H1 (cell line): ENCODE measurements around the gene HMCN1. TPM values are rescaled to one million over a fixed set of nuclear protein-coding genes. Genes with fewer than 3 reads are reported as not detected.

Source experiments
- CTCF ChIA-PET: fragments of 300-600 bp; sonication (Branson Sonifier 250); formaldehyde crosslinking; loops from one replicate; lab custom pipeline; 2021; ENCODE audit not compliant: partially characterized antibody; lab: Charles Lee
- POLR2A ChIA-PET: fragments of 300-600 bp; sonication (Branson Sonifier 250); formaldehyde crosslinking; loops from one replicate; lab custom pipeline; 2021; ENCODE audit warnings: inconsistent platforms; ENCODE audit not compliant: partially characterized antibody; lab: Charles Lee
- DNase-seq, 2 experiments: peaks; one replicate each; pipeline versions ENCODE4 v3.0.0 to v3.0.0-alpha.2; 2010 to 2022; ENCODE audit warnings: low spot score in 2 of 2, low read depth in 1 of 2, mixed read lengths in 1 of 2
- FAIRE-seq: peaks from 2 replicates; lab custom pipeline; 2011; peaks lifted over from hg19 to GRCh38; lab: Jason Lieb, UNC
- H2AFZ ChIP-seq: 2 replicates; pipeline ENCODE4 v1.8.1; 2012; ENCODE audit warnings: low read length, inconsistent platforms
- H2AK5ac ChIP-seq: 2 replicates; pipeline ENCODE4 v1.6.1; 2013; ENCODE audit warnings: low read depth, low read length
- H2BK120ac ChIP-seq: replicated peaks from 2 replicates; pipeline ENCODE3; 2013; ENCODE audit warnings: low read depth, low read length, inconsistent platforms
- H2BK12ac ChIP-seq: 2 replicates; pipeline ENCODE4 v1.6.1; 2013; ENCODE audit warnings: low read depth, low read length
- H2BK15ac ChIP-seq: 2 replicates; pipeline ENCODE4 v1.6.1; 2013; ENCODE audit warnings: low read length
- H2BK20ac ChIP-seq: 2 replicates; pipeline ENCODE4 v1.6.1; 2013; ENCODE audit warnings: low read length
- H2BK5ac ChIP-seq: 2 replicates; pipeline ENCODE4 v1.6.1; 2013; ENCODE audit warnings: low read depth, low read length
- H3K14ac ChIP-seq: 2 replicates; pipeline ENCODE4 v1.6.1; 2013; ENCODE audit warnings: inconsistent platforms; ENCODE audit not compliant: insufficient read length
- H3K18ac ChIP-seq: 2 replicates; pipeline ENCODE4 v1.6.1; 2013; ENCODE audit warnings: low read length; ENCODE audit errors: extremely low read depth
- H3K23ac ChIP-seq: 2 replicates; pipeline ENCODE4 v1.6.1; 2013; ENCODE audit warnings: inconsistent platforms; ENCODE audit not compliant: insufficient read length
- H3K23me2 ChIP-seq: 2 replicates; pipeline ENCODE4 v1.6.1; 2013; ENCODE audit warnings: low read depth, low read length
- H3K27ac ChIP-seq: 2 replicates; pipeline ENCODE4 v1.6.1; 2011; ENCODE audit warnings: low read depth, low read length, inconsistent platforms
- H3K27me3 ChIP-seq, 4 experiments: replicated peaks in 1 of 4; 1 replicate in 1 of 4; 2 replicates in 3 of 4; pipeline versions ENCODE4 v1.6.1 to v1.8.1; 2011 to 2013; ENCODE audit warnings: low read length in 3 of 4, mild to moderate bottlenecking in 3 of 4, inconsistent platforms in 2 of 4, mixed read lengths in 2 of 4, moderate library complexity in 1 of 4; ENCODE audit not compliant: control insufficient read depth in 3 of 4, insufficient read depth in 3 of 4; ENCODE audit errors: extremely low read depth in 1 of 4
- H3K36me3 ChIP-seq, 4 experiments: 2 replicates each; pipeline versions ENCODE4 v1.6.1 to v1.8.1; 2011 to 2013; ENCODE audit warnings: mild to moderate bottlenecking in 4 of 4, low read length in 3 of 4, moderate library complexity in 2 of 4, control low read depth in 1 of 4, inconsistent platforms in 1 of 4; ENCODE audit not compliant: insufficient read depth in 4 of 4, control insufficient read depth in 2 of 4
- H3K4ac ChIP-seq: replicated peaks from 2 replicates; pipeline ENCODE3; 2013; ENCODE audit warnings: low read length, low read depth, mixed read lengths, inconsistent platforms; ENCODE audit not compliant: insufficient read length
- H3K4me1 ChIP-seq, 4 experiments: replicated peaks in 1 of 4; 1 replicate in 1 of 4; 2 replicates in 3 of 4; pipeline versions ENCODE4 v1.6.1 to v1.8.1; 2011 to 2013; ENCODE audit warnings: low read length in 3 of 4, inconsistent platforms in 2 of 4, mixed read lengths in 1 of 4; ENCODE audit not compliant: insufficient read depth in 4 of 4, control insufficient read depth in 3 of 4
- H3K4me2 ChIP-seq, 2 experiments: 2 replicates each; pipeline versions ENCODE4 v1.6.1 to v1.8.1; 2011 to 2013; ENCODE audit warnings: low read depth in 2 of 2, low read length in 2 of 2, control low read depth in 1 of 2, inconsistent platforms in 1 of 2, mild to moderate bottlenecking in 1 of 2; ENCODE audit not compliant: insufficient read depth in 1 of 2
- H3K4me3 ChIP-seq, 4 experiments: fragments of 200-600, 300-600 bp in 1 of 4; sonication (generic), shearing (Covaris generic), sonication (Bioruptor Twin) in 1 of 4; 2 replicates each; pipeline versions ENCODE4 v1.5.1 to v1.8.1; 2011 to 2016; ENCODE audit warnings: low read length in 4 of 4, low read depth in 3 of 4, control low read depth in 2 of 4, inconsistent platforms in 2 of 4, mild to moderate bottlenecking in 2 of 4, mixed read lengths in 1 of 4, moderate library complexity in 1 of 4; ENCODE audit not compliant: insufficient read depth in 2 of 4; ENCODE audit errors: extremely low read depth in 1 of 4
- H3K56ac ChIP-seq: replicated peaks from 2 replicates; pipeline ENCODE3; 2013; ENCODE audit warnings: low read depth, mild to moderate bottlenecking, mixed read lengths, low read length, inconsistent platforms; ENCODE audit not compliant: insufficient read length
- H3K79me1 ChIP-seq: 2 replicates; pipeline ENCODE4 v1.6.1; 2013; ENCODE audit warnings: low read depth, low read length, control low read depth
- H3K79me2 ChIP-seq, 2 experiments: 2 replicates each; pipeline versions ENCODE4 v1.6.1 to v1.8.1; 2012 to 2013; ENCODE audit warnings: low read length in 2 of 2, mild to moderate bottlenecking in 2 of 2, inconsistent platforms in 1 of 2; ENCODE audit not compliant: insufficient read depth in 2 of 2, control insufficient read depth in 1 of 2
- H3K9ac ChIP-seq, 4 experiments: replicated peaks in 1 of 4; 1 replicate in 1 of 4; 2 replicates in 3 of 4; pipeline versions ENCODE4 v1.6.1 to v1.8.1; 2011 to 2013; ENCODE audit warnings: low read depth in 3 of 4, low read length in 3 of 4, control low read depth in 2 of 4, mild to moderate bottlenecking in 2 of 4, moderate library complexity in 2 of 4, inconsistent platforms in 1 of 4; ENCODE audit errors: extremely low read depth in 1 of 4
- H3K9me3 ChIP-seq, 2 experiments: 2 replicates each; pipeline versions ENCODE4 v1.6.1 to v1.8.1; 2012 to 2013; ENCODE audit warnings: mild to moderate bottlenecking in 2 of 2, moderate library complexity in 2 of 2, control low read depth in 1 of 2, inconsistent platforms in 1 of 2, low read depth in 1 of 2, low read length in 1 of 2, mixed read lengths in 1 of 2; ENCODE audit not compliant: insufficient read depth in 2 of 2
- H4K20me1 ChIP-seq, 2 experiments: replicated peaks in 1 of 2; 2 replicates each; pipeline versions ENCODE3 to v1.8.1; 2011 to 2013; ENCODE audit warnings: inconsistent platforms in 2 of 2, low read length in 2 of 2, mild to moderate bottlenecking in 1 of 2; ENCODE audit not compliant: insufficient read depth in 2 of 2, control insufficient read depth in 1 of 2
- H4K5ac ChIP-seq: 2 replicates; pipeline ENCODE4 v1.6.1; 2013; ENCODE audit warnings: low read length, low read depth, mixed read lengths, inconsistent platforms; ENCODE audit not compliant: insufficient read length
- H4K8ac ChIP-seq: 2 replicates; pipeline ENCODE4 v1.8.0; 2013; ENCODE audit warnings: mild to moderate bottlenecking, moderate library complexity, low read length, inconsistent platforms; ENCODE audit not compliant: insufficient read depth; ENCODE audit errors: extremely low read depth
- H4K91ac ChIP-seq: replicated peaks from 2 replicates; pipeline ENCODE3; 2013; ENCODE audit warnings: low read length, mixed read lengths, inconsistent platforms; ENCODE audit not compliant: insufficient read length
- ATF3 ChIP-seq: IDR thresholded peaks from 2 replicates; pipeline ENCODE4 v1.6.1; 2011; ENCODE audit warnings: low read depth, mild to moderate bottlenecking, low read length; ENCODE audit not compliant: insufficient read depth
- BCL11A ChIP-seq, 2 experiments: IDR thresholded peaks; one replicate each; pipeline ENCODE4 v1.6.1; 2011; ENCODE audit warnings: low read depth in 2 of 2, low read length in 2 of 2, mild to moderate bottlenecking in 2 of 2
- BRCA1 ChIP-seq: IDR thresholded peaks from 2 replicates; pipeline ENCODE4 v1.6.1; 2012; ENCODE audit warnings: low read depth, low read length, improper control_type of control experiment
- CHD2 ChIP-seq: IDR thresholded peaks from 2 replicates; pipeline ENCODE4 v1.6.1; 2012; ENCODE audit warnings: low read length, improper control_type of control experiment
- GTF2F1 ChIP-seq: IDR thresholded peaks from 2 replicates; pipeline ENCODE4 v1.6.1; 2012; ENCODE audit warnings: low read depth, low read length, improper control_type of control experiment, borderline replicate concordance
- HDAC2 ChIP-seq, 2 experiments: fragments of 300-600 bp in 1 of 2; sonication (generic) in 1 of 2; IDR thresholded peaks; 2 replicates each; pipeline ENCODE4 v1.6.1; 2011 to 2012; ENCODE audit warnings: low read depth in 2 of 2, low read length in 2 of 2, mild to moderate bottlenecking in 2 of 2, moderate library complexity in 2 of 2, borderline replicate concordance in 1 of 2, inconsistent platforms in 1 of 2
- JUND ChIP-seq: IDR thresholded peaks from 2 replicates; pipeline ENCODE4 v1.6.1; 2011; ENCODE audit warnings: mild to moderate bottlenecking, improper control_type of control experiment, low read length
- KDM5A ChIP-seq: fragments of 200-600 bp; IDR thresholded peaks from 2 replicates; pipeline ENCODE4 v1.7.1; 2012; ENCODE audit warnings: mild to moderate bottlenecking, low read length, inconsistent platforms, mixed read lengths
- POLR2A ChIP-seq, 2 experiments: IDR thresholded peaks; 1 replicate in 1 of 2; 2 replicates in 1 of 2; pipeline ENCODE4 v1.6.1; 2011; ENCODE audit warnings: low read depth in 2 of 2, low read length in 2 of 2, mild to moderate bottlenecking in 2 of 2; ENCODE audit errors: control extremely low read depth in 1 of 2
- RAD21 ChIP-seq, 2 experiments: IDR thresholded peaks in 1 of 2; conservative IDR thresholded peaks in 1 of 2; 2 replicates each; pipeline ENCODE4 v1.6.1; 2011; ENCODE audit warnings: low read depth in 2 of 2, low read length in 2 of 2, improper control_type of control experiment in 1 of 2, inconsistent platforms in 1 of 2, mild to moderate bottlenecking in 1 of 2, moderate library complexity in 1 of 2
- SIX5 ChIP-seq: IDR thresholded peaks from 2 replicates; pipeline ENCODE4 v1.6.1; 2011; ENCODE audit warnings: mild to moderate bottlenecking, low read depth, low read length
- SUZ12 ChIP-seq: fragments of 200-600 bp; sonication (generic); IDR thresholded peaks from 2 replicates; pipeline ENCODE4 v1.6.1; 2012; ENCODE audit warnings: mild to moderate bottlenecking, inconsistent platforms, low read length, moderate library complexity, mixed read lengths
- TAF1 ChIP-seq: IDR thresholded peaks from 2 replicates; pipeline ENCODE4 v1.6.1; 2011; ENCODE audit warnings: mild to moderate bottlenecking, low read depth, low read length
- TBP ChIP-seq: IDR thresholded peaks from 2 replicates; pipeline ENCODE4 v1.6.1; 2011; ENCODE audit warnings: low read depth, low read length, improper control_type of control experiment
- TEAD4 ChIP-seq: IDR thresholded peaks from 2 replicates; pipeline ENCODE4 v1.6.1; 2012; ENCODE audit warnings: low read depth, low read length, inconsistent platforms, mixed read lengths
- WGBS, 2 experiments: shearing (Covaris generic) in 1 of 2; methylation state at CpG; one replicate each; pipeline versions ENCODE4 v1.1.6 to v1.1.7; 2013 to 2015; ENCODE audit warnings: low lambda C conversion rate in 2 of 2, mixed read lengths in 2 of 2, inconsistent platforms in 1 of 2, low coverage in 1 of 2, missing lambda C conversion rate in 1 of 2; ENCODE audit not compliant: insufficient replicate concordance in 2 of 2, insufficient coverage in 1 of 2, insufficient read length in 1 of 2; ENCODE audit errors: extremely low coverage in 1 of 2, missing lambda C conversion rate in 1 of 2; 5-methylcytosine and 5-hydroxymethylcytosine counted together
- polyA plus RNA-seq, 7 experiments: library from polyadenylated mRNA; depleted of rRNA in 3 of 7; stranded (reverse) in 5 of 7; unstranded in 2 of 7; fragments of >200 nt in 5 of 7; fragments of 200-250 nt in 2 of 7; gene quantifications; 1 replicate in 5 of 7; 2 replicates in 1 of 7; 4 replicates in 1 of 7; pipeline versions ENCODE4 v1.2.1 to v1.2.3, GENCODE V29; 2011 to 2013; ENCODE audit warnings: missing spikeins in 2 of 7, mixed read lengths in 2 of 7
- total RNA-seq: library from RNA; stranded (reverse); fragmentation: NEBNext Ultra II Directional; extraction: Animal tissue kit (Norgen Biotek cat#: 25700); gene quantifications from 2 replicates; pipeline ENCODE4 v1.2.1, GENCODE V29; 2021

HMCN1 gene
- total and polyA plus RNA-seq, 2 of the 8 experiments (the other 6 are each of a cell fraction or from before 2014, with no cell fraction given): 13.8 to 14.6 TPM

- H3K9me3 ChIP-seq: no peaks in the 10 kb centered on the region
- H2BK20ac ChIP-seq: no peak overlapping the region
- H2BK5ac ChIP-seq: no peak overlapping the region
- H3K18ac ChIP-seq: no peak overlapping the region
- H3K79me2 ChIP-seq: no peaks in the 10 kb centered on the region
- no peaks in the 10 kb centered on the region for H3K36me3 ChIP-seq
- no peak overlapping the region for H3K23ac ChIP-seq
- FAIRE-seq (no peak), DNase-seq (no peak)
- POLR2A ChIA-PET: no interaction called here
- H2BK12ac ChIP-seq: no peak overlapping the region
- peaks cover 0 to 1% (median 0%) of the 10 kb centered on the region in 4 experiments; a peak in 1 of 7 replicates for H3K27me3 ChIP-seq
- H4K91ac ChIP-seq: no peak overlapping the region
- no peak overlapping the region for H3K4me3 ChIP-seq
- no peak overlapping the region for H2BK15ac ChIP-seq
- no peaks in the 10 kb centered on the region for H4K20me1 ChIP-seq
- no peak overlapping the region for H3K27ac ChIP-seq
- CTCF ChIA-PET: interaction anchor here (2.4 kb wide), 1 partner anchor 11 kb away, joined by 7 read pairs; no protein-coding TSS in a partner anchor
- H2BK120ac ChIP-seq: no peak overlapping the region
- no peak overlapping the region for H3K56ac ChIP-seq
- no peaks in the 10 kb centered on the region for H3K23me2 ChIP-seq
- no peak overlapping the region for H4K5ac ChIP-seq
- no peak overlapping the region for H2AK5ac ChIP-seq
- H3K79me1 ChIP-seq: no peaks in the 10 kb centered on the region
- no peak overlapping the region for H4K8ac ChIP-seq
- H2AFZ ChIP-seq: no peak overlapping the region
- H3K4ac ChIP-seq: no peak overlapping the region
- 91% methylated on average over 2 of the region's 2 CpGs; no CpG with 5 or more reads in 1 of the 2 experiments for WGBS, 2 experiments
- H3K4me2 ChIP-seq: no peak overlapping the region
- H3K4me1 ChIP-seq: no peaks in the 10 kb centered on the region
- no peak overlapping the region for H3K14ac ChIP-seq
- no peak overlapping the region for H3K9ac ChIP-seq
- no peak for TF ChIP-seq POLR2A (IDR thresholded peaks at IDR 0.05; ENCODE audit: control extremely low read depth in 1 of 2, low read depth in 2 of 2, low read length in 2 of 2)
- no peak for TF ChIP-seq KDM5A
- TF ChIP-seq BRCA1: no peak
- TF ChIP-seq TBP: no peak
- no peak for TF ChIP-seq SUZ12
- TF ChIP-seq CHD2: no peak
- no peak for TF ChIP-seq GTF2F1
- no peak for TF ChIP-seq TEAD4
- TF ChIP-seq BCL11A (IDR thresholded peaks at IDR 0.05; ENCODE audit: low read depth in 2 of 2, low read length in 2 of 2): no peak
- no peak for TF ChIP-seq HDAC2 (IDR thresholded peaks at IDR 0.05; ENCODE audit: borderline replicate concordance in 1 of 2, low read depth in 2 of 2, low read length in 2 of 2)
- no peak for TF ChIP-seq ATF3
- no peak for TF ChIP-seq RAD21 (IDR thresholded peaks at IDR 0.05 in 1 of 2, conservative IDR thresholded peaks at IDR 0.05 in 1 of 2; ENCODE audit: low read depth in 2 of 2, low read length in 2 of 2)
- TF ChIP-seq TAF1: no peak
- no peak for TF ChIP-seq SIX5
- no peak for TF ChIP-seq JUND
These were observed 43.7 kb upstream of the HMCN1 start for GRCh38 chr1:185690527-185690926.
